Large intestine (tissue), 3 donors: ENCODE results near the gene ZC3H12A. TPM values are rescaled to one million over a fixed set of nuclear protein-coding genes. Genes with fewer than 3 reads are reported as not detected.

Source experiments
- DNase-seq, 2 donors: peaks; one replicate each; pipeline versions ENCODE4 v3.0.0 to v3.0.0-alpha.2; 2013
- H3K27ac ChIP-seq: one replicate; pipeline ENCODE4 v1.5.1; 2013; ENCODE audit warnings: low read length
- H3K27me3 ChIP-seq: 2 replicates; pipeline ENCODE4 v1.6.1; 2013; ENCODE audit warnings: low read length; ENCODE audit not compliant: control insufficient read depth, insufficient read depth
- H3K36me3 ChIP-seq: 2 replicates; pipeline ENCODE4 v1.6.1; 2013; ENCODE audit warnings: low read length; ENCODE audit not compliant: control insufficient read depth, insufficient read depth
- H3K4me1 ChIP-seq: one replicate; pipeline ENCODE4 v1.6.1; 2013; ENCODE audit warnings: low read length; ENCODE audit not compliant: control insufficient read depth, insufficient read depth
- H3K4me3 ChIP-seq: one replicate; pipeline ENCODE4 v1.5.1; 2013; ENCODE audit warnings: low read length
- H3K9me3 ChIP-seq: one replicate; pipeline ENCODE4 v1.6.1; 2013; ENCODE audit warnings: mild to moderate bottlenecking, low read depth, low read length, moderate library complexity; ENCODE audit not compliant: control insufficient read depth
- WGBS: methylation state at CpG from one replicate; pipeline ENCODE4 v1.1.5; 2013; ENCODE audit warnings: low lambda C conversion rate; ENCODE audit not compliant: insufficient coverage; 5-methylcytosine and 5-hydroxymethylcytosine counted together
- polyA plus RNA-seq: library from polyadenylated mRNA; unstranded; fragments of 120-200 nt; gene quantifications from one replicate; pipeline ENCODE4 v1.2.1, GENCODE V29; 2013

ZC3H12A gene
- polyA plus RNA-seq, 1 donor = 25.4 TPM

- Histone ChIP-seq H3K9me3 (no peaks in the 10 kb centered on the region), H3K27me3 (no peaks in the 10 kb centered on the region), H3K4me3 (peak overlapping the region; percentile 91), H3K4me1 (peaks cover 37% of the 10 kb centered on the region), H3K36me3 (peaks cover 62% of the 10 kb centered on the region), H3K27ac (peak overlapping the region; percentile 99)
- DNase-seq = peak in 1 of 2 donors; percentile 50
- no CpG with 5 or more reads among the region's 5 CpGs for WGBS
Measured at GRCh38 chr1:37477946-37478345, 3.6 kb downstream of the ZC3H12A start.

- H3K4me3 ChIP-seq = peak overlapping the region; percentile 91
Measured at GRCh38 chr1:37478451-37478881, 4.1 kb downstream of the ZC3H12A start.

GRCh38 chr1:37478890-37479254 is 4.5 kb downstream of the ZC3H12A start:
- Histone ChIP-seq H3K27ac (peak overlapping the region; percentile 99), H3K27me3 (no peaks in the 10 kb centered on the region), H3K4me1 (peaks cover 37% of the 10 kb centered on the region), H3K9me3 (no peaks in the 10 kb centered on the region), H3K4me3 (peak overlapping the region; percentile 91), H3K36me3 (peaks cover 71% of the 10 kb centered on the region)
- DNase-seq = peak in 1 of 2 donors; percentile 84
- WGBS = no CpG with 5 or more reads among the region's 3 CpGs

More at GRCh38 chr1:37478451-37478881, 4.1 kb downstream of the ZC3H12A start:
- no CpG with 5 or more reads among the region's 8 CpGs for WGBS
- DNase-seq = no peak
- H3K9me3 ChIP-seq = no peaks in the 10 kb centered on the region
- peaks cover 67% of the 10 kb centered on the region for H3K36me3 ChIP-seq
- peaks cover 37% of the 10 kb centered on the region for H3K4me1 ChIP-seq
- no peaks in the 10 kb centered on the region for H3K27me3 ChIP-seq
- peak overlapping the region; percentile 99 for H3K27ac ChIP-seq

- Histone ChIP-seq H3K27ac (peak overlapping the region; percentile 99), H3K4me1 (peaks cover 37% of the 10 kb centered on the region), H3K27me3 (no peaks in the 10 kb centered on the region), H3K4me3 (peak overlapping the region; percentile 91), H3K9me3 (no peaks in the 10 kb centered on the region), H3K36me3 (peaks cover 77% of the 10 kb centered on the region)
- no CpG with 5 or more reads among the region's 22 CpGs for WGBS
- peak; percentile 98 to 99 for DNase-seq
Measured at GRCh38 chr1:37479255-37480124, 5.1 kb downstream of the ZC3H12A start.

GRCh38 chr1:37480125-37480466 is 5.7 kb downstream of the ZC3H12A start:
- WGBS = no CpG with 5 or more reads among the region's 5 CpGs
- peak overlapping the region; percentile 23 for H3K4me3 ChIP-seq
- peaks cover 37% of the 10 kb centered on the region for H3K4me1 ChIP-seq
- H3K27me3 ChIP-seq = no peaks in the 10 kb centered on the region
- no peak for DNase-seq
- peak overlapping the region; percentile 99 for H3K27ac ChIP-seq
- no peaks in the 10 kb centered on the region for H3K9me3 ChIP-seq
- H3K36me3 ChIP-seq = peaks cover 80% of the 10 kb centered on the region

- Histone ChIP-seq H3K36me3 (peaks cover 77% of the 10 kb centered on the region), H3K4me1 (peaks cover 37% of the 10 kb centered on the region)
- no CpG with 5 or more reads among the region's 10 CpGs for WGBS
Measured at GRCh38 chr1:37480581-37481288, 6.4 kb downstream of the ZC3H12A start.

GRCh38 chr1:37481289-37482003 is 7.1 kb downstream of the ZC3H12A start:
- peaks cover 70% of the 10 kb centered on the region for H3K36me3 ChIP-seq
- H3K9me3 ChIP-seq = no peaks in the 10 kb centered on the region
- H3K27me3 ChIP-seq = no peaks in the 10 kb centered on the region
- H3K4me1 ChIP-seq = peaks cover 38% of the 10 kb centered on the region
- no peak overlapping the region for H3K4me3 ChIP-seq
- no peak for DNase-seq
- no peak overlapping the region for H3K27ac ChIP-seq
- WGBS = 100% methylated on average over 4 of the region's 26 CpGs

More at GRCh38 chr1:37480581-37481288, 6.4 kb downstream of the ZC3H12A start:
- no peak for DNase-seq
- H3K4me3 ChIP-seq = no peak overlapping the region
- H3K27ac ChIP-seq = peak overlapping the region; percentile 99
- H3K9me3 ChIP-seq = no peaks in the 10 kb centered on the region
- H3K27me3 ChIP-seq = no peaks in the 10 kb centered on the region

GRCh38 chr1:37482004-37482785 is 7.8 kb downstream of the ZC3H12A start:
- DNase-seq = no peak
- peaks cover 64% of the 10 kb centered on the region for H3K36me3 ChIP-seq
- no peaks in the 10 kb centered on the region for H3K9me3 ChIP-seq
- WGBS = no CpG with 5 or more reads among the region's 18 CpGs
- no peak overlapping the region for H3K27ac ChIP-seq
- H3K4me3 ChIP-seq = no peak overlapping the region
- H3K27me3 ChIP-seq = no peaks in the 10 kb centered on the region
- H3K4me1 ChIP-seq = peaks cover 40% of the 10 kb centered on the region

- H3K27ac ChIP-seq = no peak overlapping the region
- WGBS = no CpG with 5 or more reads among the region's 29 CpGs
- DNase-seq = no peak
- H3K9me3 ChIP-seq = no peaks in the 10 kb centered on the region
- no peaks in the 10 kb centered on the region for H3K27me3 ChIP-seq
- peaks cover 35% of the 10 kb centered on the region for H3K4me1 ChIP-seq
- no peak overlapping the region for H3K4me3 ChIP-seq
- H3K36me3 ChIP-seq = peaks cover 59% of the 10 kb centered on the region
Measured at GRCh38 chr1:37482796-37483744, 8.7 kb downstream of the ZC3H12A start.
